ENCODE results near the gene GRID1.

DNA sequence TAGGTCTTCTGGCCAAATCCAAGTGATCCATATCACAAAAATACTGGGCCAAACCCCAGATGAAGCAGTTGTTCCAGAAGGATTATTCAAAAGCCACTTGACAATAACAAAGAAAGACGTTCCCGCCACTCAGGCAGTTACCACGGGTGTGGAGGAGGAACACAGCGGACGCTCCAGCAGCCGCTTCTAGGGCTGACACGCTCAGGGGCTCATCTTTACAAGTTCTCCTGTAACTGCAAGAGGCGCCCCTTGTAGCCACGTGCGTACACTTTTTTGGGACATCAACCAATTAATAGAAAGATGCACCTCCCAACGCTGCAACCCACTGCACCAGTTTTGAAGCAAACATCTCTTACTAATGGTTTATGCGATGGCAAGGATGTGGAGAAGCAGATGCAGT is 159.4 kb downstream of the GRID1 start:
- TF ChIP-seq, protein P1, sequence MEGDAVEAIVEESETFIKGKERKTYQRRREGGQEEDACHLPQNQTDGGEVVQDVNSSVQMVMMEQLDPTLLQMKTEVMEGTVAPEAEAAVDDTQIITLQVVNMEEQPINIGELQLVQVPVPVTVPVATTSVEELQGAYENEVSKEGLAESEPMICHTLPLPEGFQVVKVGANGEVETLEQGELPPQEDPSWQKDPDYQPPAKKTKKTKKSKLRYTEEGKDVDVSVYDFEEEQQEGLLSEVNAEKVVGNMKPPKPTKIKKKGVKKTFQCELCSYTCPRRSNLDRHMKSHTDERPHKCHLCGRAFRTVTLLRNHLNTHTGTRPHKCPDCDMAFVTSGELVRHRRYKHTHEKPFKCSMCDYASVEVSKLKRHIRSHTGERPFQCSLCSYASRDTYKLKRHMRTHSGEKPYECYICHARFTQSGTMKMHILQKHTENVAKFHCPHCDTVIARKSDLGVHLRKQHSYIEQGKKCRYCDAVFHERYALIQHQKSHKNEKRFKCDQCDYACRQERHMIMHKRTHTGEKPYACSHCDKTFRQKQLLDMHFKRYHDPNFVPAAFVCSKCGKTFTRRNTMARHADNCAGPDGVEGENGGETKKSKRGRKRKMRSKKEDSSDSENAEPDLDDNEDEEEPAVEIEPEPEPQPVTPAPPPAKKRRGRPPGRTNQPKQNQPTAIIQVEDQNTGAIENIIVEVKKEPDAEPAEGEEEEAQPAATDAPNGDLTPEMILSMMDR (IDR thresholded peaks at IDR 0.05): no peak
- TF ChIP-seq POLR2A (IDR thresholded peaks at IDR 0.05): no peak
